Kidney tubule cell (primary cell): ENCODE results near the gene TP53AIP1.

Experiments used
- DNase-seq: peaks from one replicate; pipeline ENCODE4 v3.0.0-alpha.2; 2018; ENCODE audit warnings: low spot score

The TP53AIP1 gene

DNA sequence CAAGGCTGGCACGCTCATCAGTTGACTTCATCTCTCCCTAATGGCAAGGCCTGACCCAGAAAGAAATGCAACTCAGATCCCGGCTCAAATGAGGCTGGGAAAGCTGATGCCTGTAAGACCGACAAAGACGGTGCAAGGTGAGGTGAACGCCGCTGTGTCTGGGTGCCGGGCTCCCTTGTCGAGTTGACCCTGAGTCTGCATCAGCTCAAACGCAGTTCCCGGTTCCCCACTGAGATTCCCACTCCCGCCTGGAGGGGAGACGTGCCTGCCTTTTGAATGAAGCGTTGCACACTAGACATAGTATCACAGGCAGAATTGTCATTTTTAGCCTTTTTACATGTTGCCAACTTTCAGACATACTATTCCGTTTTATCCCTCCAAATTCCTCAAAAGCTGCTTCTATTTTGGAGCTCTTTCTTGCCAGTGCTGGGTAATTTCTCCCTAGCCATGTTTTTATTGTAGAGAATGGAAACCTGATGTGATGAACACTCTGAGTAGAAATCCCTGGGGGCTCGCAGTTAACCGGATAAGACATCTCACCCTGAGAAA, 831 bp upstream of the TP53AIP1 start:
- DNase-seq = no peak

DNA sequence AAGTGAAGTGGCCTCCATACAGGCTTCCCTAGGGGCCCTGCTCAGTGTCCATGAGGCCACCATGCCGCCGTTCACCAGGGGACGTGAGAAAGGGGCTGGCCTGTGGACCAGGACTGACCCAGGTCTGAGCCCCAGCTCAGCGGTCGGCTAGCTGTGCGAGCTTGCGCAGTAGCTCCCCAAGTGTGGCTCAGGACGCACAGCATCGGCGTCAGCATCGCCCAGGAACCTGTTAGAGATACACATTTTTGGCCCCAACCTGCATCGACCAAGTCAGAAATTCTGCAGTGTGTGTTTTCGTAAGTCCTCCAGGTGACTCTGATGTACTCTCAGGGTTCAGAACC, 429 bp downstream of the TP53AIP1 start:
- no peak for DNase-seq

- peak; percentile 37 for DNase-seq
Measured at GRCh38 chr11:128941573-128942271, 949 bp downstream of the TP53AIP1 start.

GRCh38 chr11:128941110-128941509, 1.6 kb downstream of the TP53AIP1 start:
- DNase-seq = no peak

- DNase-seq = no peak
Measured at GRCh38 chr11:128940603-128941002, 2.1 kb downstream of the TP53AIP1 start.

DNA sequence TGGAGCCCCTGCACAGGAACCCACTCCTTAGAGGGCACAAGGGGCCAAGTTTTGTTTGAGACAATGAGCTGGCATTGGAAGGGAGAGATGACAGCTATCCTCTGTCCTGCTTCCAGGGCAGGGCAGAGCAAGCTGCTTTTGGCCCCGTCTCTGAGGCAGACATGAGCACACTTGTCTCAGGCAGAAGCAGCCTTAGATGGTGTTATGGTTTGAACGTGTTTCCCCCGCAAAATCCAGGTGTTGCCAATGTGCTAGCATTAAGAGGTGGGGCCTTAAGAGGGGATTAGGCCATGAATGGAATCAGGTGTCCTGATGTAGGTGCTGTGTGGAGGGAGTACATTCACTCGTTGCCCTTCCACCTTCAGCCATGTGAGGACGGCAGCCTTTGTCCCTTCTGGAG, 2.5 kb downstream of the TP53AIP1 start:
- no peak for DNase-seq

DNA sequence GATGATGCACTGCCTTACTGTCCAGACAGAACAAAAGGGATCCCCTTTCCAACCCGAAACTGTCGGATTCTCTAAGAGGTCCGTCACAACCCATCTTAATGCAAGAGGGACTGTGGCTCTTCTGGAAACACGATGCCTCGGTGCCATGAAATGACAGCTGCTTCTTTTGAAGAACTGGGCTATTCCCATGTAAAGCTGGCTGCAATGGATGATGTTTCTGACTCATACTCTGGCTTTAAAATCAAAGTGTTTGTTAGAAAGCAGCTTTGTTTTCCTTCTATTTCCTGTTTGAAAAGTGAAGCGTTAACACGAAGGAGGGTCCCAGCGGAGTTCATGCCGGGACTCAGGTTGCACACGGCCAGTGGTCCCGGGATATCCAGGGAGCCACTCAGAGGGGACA, 3.1 kb downstream of the TP53AIP1 start:
- DNase-seq = no peak

GRCh38 chr11:128938156-128938885, 4.3 kb downstream of the TP53AIP1 start:
- DNase-seq = peak; percentile 8

- no peak for DNase-seq
Measured at GRCh38 chr11:128937480-128937879, 5.2 kb downstream of the TP53AIP1 start.

- peak; percentile 64 for DNase-seq
Measured at GRCh38 chr11:128936606-128937251, 5.9 kb downstream of the TP53AIP1 start.

- DNase-seq = no peak
Measured at GRCh38 chr11:128934926-128935325, 7.7 kb downstream of the TP53AIP1 start.

- no peak for DNase-seq
Measured at GRCh38 chr11:128934351-128934750, 8.3 kb downstream of the TP53AIP1 start.

GRCh38 chr11:128933481-128934178, 9.0 kb downstream of the TP53AIP1 start:
- no peak for DNase-seq

DNA sequence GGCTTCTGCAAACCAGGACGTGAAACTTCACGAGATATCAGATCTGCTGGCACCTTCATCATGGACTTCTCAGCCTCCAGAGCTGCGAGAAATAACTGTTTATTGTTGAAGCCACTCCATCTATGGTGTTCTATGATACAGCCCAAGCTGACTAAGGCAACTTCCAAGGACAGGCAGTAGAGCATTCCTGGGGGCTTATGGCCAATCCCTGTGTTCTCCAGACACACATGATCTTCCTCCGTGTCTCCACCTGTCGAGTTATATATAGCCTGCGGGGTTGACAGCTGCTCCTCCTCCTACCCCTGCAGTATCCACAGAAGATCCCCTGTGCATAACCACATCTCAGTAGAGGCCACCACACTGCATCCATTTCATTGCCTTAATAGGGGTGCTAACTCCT, 11.0 kb downstream of the TP53AIP1 start:
- DNase-seq = no peak

DNA sequence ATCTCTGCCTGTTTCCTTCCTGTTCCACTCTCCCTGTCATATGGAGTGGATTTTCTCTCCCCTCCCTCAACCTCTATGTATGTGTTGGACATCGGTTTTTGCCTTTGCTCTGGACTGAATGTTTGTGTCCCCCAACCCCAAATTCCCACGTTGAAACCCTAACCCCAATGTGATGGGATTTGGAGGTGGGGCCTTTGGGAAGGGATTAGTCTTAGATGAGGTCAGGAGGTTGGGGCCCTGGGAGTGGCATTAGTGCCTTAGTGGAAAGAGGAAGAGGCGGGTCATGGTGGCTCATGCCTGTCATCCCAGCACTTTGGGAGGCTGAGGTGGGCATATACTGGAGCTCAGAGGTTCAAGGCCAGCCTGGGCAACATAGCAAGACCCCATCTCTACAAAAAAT, 11.6 kb downstream of the TP53AIP1 start:
- DNase-seq = no peak

- DNase-seq = peak; percentile 59
Measured at GRCh38 chr11:128929991-128930390, 12.7 kb downstream of the TP53AIP1 start.

DNA sequence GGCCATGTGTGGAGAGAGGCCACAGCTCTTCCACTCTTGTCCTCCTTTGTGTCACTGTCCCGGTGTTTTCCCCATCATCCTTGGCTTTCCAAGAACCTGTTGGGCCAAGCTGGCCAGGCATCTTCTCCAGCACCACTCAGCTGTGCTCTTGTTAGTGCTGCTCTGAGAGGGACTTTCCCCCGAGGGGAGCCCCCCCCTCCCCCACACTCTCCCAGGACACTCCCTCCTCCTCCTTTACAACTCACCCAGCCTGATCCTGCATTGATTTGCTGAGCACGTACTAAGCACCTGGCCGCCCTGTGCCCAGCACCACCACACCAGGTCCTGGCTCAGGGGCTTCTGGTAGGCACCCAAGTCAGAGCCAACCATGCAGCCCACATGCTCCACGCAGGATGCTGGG, 13.2 kb downstream of the TP53AIP1 start:
- peak; percentile 20 for DNase-seq

- DNase-seq = peak; percentile 15
Measured at GRCh38 chr11:128928400-128928799, 14.3 kb downstream of the TP53AIP1 start.

DNA sequence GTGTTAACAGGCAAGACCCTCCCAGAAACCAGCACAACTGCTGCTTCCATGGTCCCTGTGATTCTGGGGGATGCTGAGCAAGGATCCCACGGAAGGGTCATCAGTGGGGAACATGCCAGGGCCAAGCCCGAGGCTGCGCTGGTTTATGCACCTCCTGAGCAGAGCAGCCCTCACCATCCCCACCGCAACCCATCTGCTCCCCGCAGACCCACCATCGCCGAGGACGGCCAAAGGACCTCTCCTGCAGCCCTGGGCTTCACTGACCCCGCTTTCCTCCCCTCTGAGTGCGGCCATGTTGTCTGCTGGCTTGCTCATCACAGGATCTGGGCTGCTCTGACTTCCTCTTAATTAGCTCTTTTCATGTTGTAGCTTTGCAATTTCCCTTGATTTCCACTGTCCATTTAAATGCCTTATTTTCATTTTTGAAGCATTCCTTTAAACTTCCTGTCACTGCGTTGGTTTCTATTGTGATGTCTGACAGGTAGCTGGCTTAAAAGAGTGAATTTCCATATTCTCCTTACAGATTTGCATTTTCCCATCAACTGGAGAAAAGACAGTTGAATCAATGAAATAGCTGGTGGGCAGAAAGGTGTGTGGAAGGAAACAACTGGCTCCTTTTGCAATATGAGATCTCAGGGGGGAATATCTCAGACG, 14.9 kb downstream of the TP53AIP1 start:
- no peak for DNase-seq

GRCh38 chr11:128927108-128927461, 15.6 kb downstream of the TP53AIP1 start:
- no peak for DNase-seq

- no peak for DNase-seq
Measured at GRCh38 chr11:128926437-128927107, 16.1 kb downstream of the TP53AIP1 start.
